Transverse colon (tissue), 4 donors: ENCODE results near the gene APOBEC3C. TPM values are rescaled to one million over a fixed set of nuclear protein-coding genes. Genes with fewer than 3 reads are reported as not detected.
"Not testable (repeated sequence)": the region's sequence is repeated elsewhere in the genome, so short reads cannot be mapped to it uniquely, and the experiment has no call there.

Source experiments
- DNase-seq: peaks from one replicate; pipeline ENCODE4 v3.0.0-alpha.2; 2019
- H3K27ac ChIP-seq, 4 donors: fragments of 200-600 bp; sonication (generic); 2 replicates each; pipeline ENCODE4 v1.5.1; 2016 to 2018; ENCODE audit warnings: inconsistent platforms in 4 of 4
- H3K27me3 ChIP-seq: fragments of 200-600 bp; sonication (generic); 2 replicates; pipeline ENCODE4 v1.5.1; 2017; ENCODE audit warnings: inconsistent platforms
- H3K36me3 ChIP-seq, 4 donors: fragments of 200-600 bp; sonication (generic); 2 replicates each; pipeline ENCODE4 v1.5.1; 2017 to 2019; ENCODE audit warnings: inconsistent platforms in 4 of 4
- H3K4me1 ChIP-seq, 4 donors: fragments of 200-600 bp; sonication (generic); 2 replicates each; pipeline ENCODE4 v1.5.1; 2017 to 2020; ENCODE audit warnings: inconsistent platforms in 4 of 4
- H3K4me3 ChIP-seq, 4 donors: fragments of 200-600 bp; sonication (generic); 1 replicate in 1 of 4; 2 replicates in 3 of 4; pipeline versions ENCODE4 v1.5.1 to v1.6.1; 2017 to 2019; ENCODE audit warnings: inconsistent platforms in 4 of 4
- H3K9me3 ChIP-seq, 2 donors: fragments of 200-600 bp; sonication (generic); 2 replicates each; pipeline ENCODE4 v1.5.1; 2017 to 2019; ENCODE audit warnings: inconsistent platforms in 2 of 2
- CTCF ChIP-seq, 5 experiments: fragments of 200-600 bp in 3 of 5; fragments of 450-650 bp in 2 of 5; sonication (generic) in 3 of 5; IDR thresholded peaks; 1 replicate in 2 of 5; 2 replicates in 3 of 5; pipeline ENCODE4 v1.5.1; 2016 to 2017; ENCODE audit warnings: antibody characterized with exemption in 5 of 5, inconsistent platforms in 3 of 5, mild to moderate bottlenecking in 2 of 5, moderate library complexity in 1 of 5
- EP300 ChIP-seq: sonication (generic); formaldehyde crosslinking; IDR thresholded peaks from one replicate; pipeline ENCODE4 v1.6.1; 2017; ENCODE audit warnings: antibody characterized with exemption, low read depth
- POLR2A ChIP-seq: fragments of 450-650 bp; IDR thresholded peaks from one replicate; pipeline ENCODE4 v1.6.1; 2016; ENCODE audit warnings: antibody characterized with exemption, mild to moderate bottlenecking, moderate library complexity
- POLR2AphosphoS5 ChIP-seq, 3 donors: sonication (generic); formaldehyde crosslinking; IDR thresholded peaks; one replicate each; pipeline ENCODE4 v1.6.1; 2016; ENCODE audit warnings: antibody characterized with exemption in 3 of 3
- WGBS, 2 donors: methylation state at CpG; one replicate each; pipeline ENCODE4 v1.1.5; 2018; ENCODE audit warnings: low coverage in 1 of 2; 5-methylcytosine and 5-hydroxymethylcytosine counted together
- in situ Hi-C, 4 donors: fragments of 200-750 bp; cut with MboI; loops; one replicate each; pipeline versions ENCODE4 v1.15.0 to v1.15.1; 2017; ENCODE audit warnings: low sequenced_read_pairs in 3 of 4, low pct_ligation_motif_present in 1 of 4, low pct_unique_long_range_greater_than_20kb in 1 of 4
- intact Hi-C: fragments of 100-400 bp; cut with DNase I; formaldehyde crosslinking; loops from one replicate; pipeline ENCODE4 v1.15.1; 2023; ENCODE audit warnings: low total_unique reads
- total RNA-seq, 4 donors: library from RNA; depleted of rRNA; stranded (reverse); fragments of >200 nt; gene quantifications; one replicate each; pipeline ENCODE4 v1.1.0, GENCODE V29; 2016

The APOBEC3C gene
- total RNA-seq, 4 donors from 2014 or later = 1.2 to 9.1 (median 7.5) TPM

DNA sequence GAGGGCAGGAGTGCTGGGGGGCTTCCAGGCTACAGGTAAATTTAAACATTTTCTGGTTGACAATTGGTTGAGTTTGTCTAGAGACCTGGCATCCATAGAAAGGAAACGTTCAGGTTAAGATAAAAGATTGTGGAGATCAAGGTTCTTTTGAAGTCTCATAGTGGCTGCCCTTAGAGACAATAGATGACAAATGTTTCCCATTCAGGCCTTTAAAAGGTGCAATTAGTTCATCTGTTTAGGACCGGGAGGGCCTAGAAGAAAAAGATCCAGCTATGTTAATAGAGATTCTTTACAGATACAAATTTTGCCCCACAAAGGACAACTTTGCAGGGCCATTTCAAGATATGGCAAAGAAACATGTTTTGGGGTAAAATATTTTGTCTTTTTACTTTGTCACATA lies 23.0 kb downstream of the APOBEC3C start:
- H3K27ac ChIP-seq, DNase-seq, in situ Hi-C loops, intact Hi-C loops, H3K36me3 ChIP-seq, H3K27me3 ChIP-seq, H3K9me3 ChIP-seq, H3K4me3 ChIP-seq: not testable (repeated sequence)
- 43 to 48% methylated on average over 2 of the region's 2 CpGs for WGBS, 2 donors
- H3K4me1 ChIP-seq = peaks cover 7 to 15% (median 9%) of the 10 kb centered on the region in 4 donors

GRCh38 chr22:39039306-39040126 lies 25.5 kb downstream of the APOBEC3C start:
- H3K4me1 ChIP-seq = peaks cover 7 to 15% (median 9%) of the 10 kb centered on the region in 4 donors
- 90 to 92% methylated on average over 16 to 19 of the region's 19 CpGs for WGBS, 2 donors
- intact Hi-C loops (no loop called here), in situ Hi-C loops (no loop called here)
- H3K27ac ChIP-seq = peak overlapping the region; percentile 85 to 97 (median 92)
- H3K36me3 ChIP-seq = no peaks in the 10 kb centered on the region
- TF ChIP-seq EP300 (no peak), POLR2A (no peak), CTCF (IDR thresholded peaks at IDR 0.05) (no peak), POLR2AphosphoS5 (IDR thresholded peaks at IDR 0.05) (no peak)
- peak overlapping the region in 1 of 4 donors; percentile 60 for H3K4me3 ChIP-seq
- H3K9me3 ChIP-seq = no peaks in the 10 kb centered on the region
- no peak for DNase-seq
- H3K27me3 ChIP-seq = no peaks in the 10 kb centered on the region

DNA sequence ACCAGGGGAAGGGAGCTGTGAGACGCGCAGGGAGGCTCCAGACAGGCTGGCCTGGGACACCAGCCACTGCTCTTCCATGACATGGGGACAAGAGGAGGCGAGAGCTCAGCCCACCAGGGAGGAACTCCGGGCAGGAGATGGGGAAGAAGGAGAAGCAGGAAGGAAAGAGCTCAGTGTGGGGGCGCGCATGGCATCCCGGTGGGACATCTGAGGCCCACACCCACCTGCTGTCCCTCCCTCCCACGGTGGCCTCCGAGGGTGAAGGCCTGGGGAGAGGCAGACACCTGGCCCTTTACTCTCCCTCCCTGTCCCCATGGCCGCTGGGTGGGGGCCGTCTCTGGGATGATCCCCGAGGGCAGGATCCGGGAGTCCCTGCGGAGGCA lies 26.1 kb downstream of the APOBEC3C start:
- H3K27me3 ChIP-seq, in situ Hi-C loops, H3K9me3 ChIP-seq, intact Hi-C loops, H3K36me3 ChIP-seq, DNase-seq: not testable (repeated sequence)
- Histone ChIP-seq H3K4me1 (peaks cover 7 to 15% (median 9%) of the 10 kb centered on the region in 4 donors), H3K4me3 (peak overlapping the region in 3 of 4 donors; percentile 50 to 74 (median 60)), H3K27ac (peak overlapping the region; percentile 85 to 97 (median 92))
- 30% methylated on average over 10 of the region's 14 CpGs; no CpG with 5 or more reads in 1 of the 2 donors for WGBS, 2 donors

GRCh38 chr22:39040538-39041296 lies 26.7 kb downstream of the APOBEC3C start, which contains the start of gene APOBEC3F:
TSS of gene APOBEC3F (plus strand) at chr22:39040864. CDS start at chr22:39040961, 97 bp downstream.
- peak within 1 kb of the TSS; percentile 50 to 74 (median 65) for H3K4me3 ChIP-seq
- peak; percentile 68 for DNase-seq
- intact Hi-C loops, H3K9me3 ChIP-seq, in situ Hi-C loops, H3K27me3 ChIP-seq, H3K36me3 ChIP-seq: not testable (repeated sequence)
- peaks cover 7 to 15% (median 9%) of the 10 kb centered on the region in 4 donors for H3K4me1 ChIP-seq
- H3K27ac ChIP-seq = peak within 1 kb of the TSS; percentile 85 to 97 (median 92)
- peak in 1 of 5 experiments; percentile 15 for TF ChIP-seq CTCF (IDR thresholded peaks at IDR 0.05)
- TF ChIP-seq POLR2AphosphoS5 (IDR thresholded peaks at IDR 0.05) = peak in 2 of 3 donors; percentile 32 to 40
- peak; percentile 67 for TF ChIP-seq POLR2A
- 0% methylated on average over 20 of the region's 21 CpGs; no CpG with 5 or more reads in 1 of the 2 donors for WGBS, 2 donors

GRCh38 chr22:39041908-39042307 lies 27.9 kb downstream of the APOBEC3C start:
- H3K27ac ChIP-seq = peak overlapping the region in 1 of 4 donors; percentile 96
- H3K27me3 ChIP-seq = no peaks in the 10 kb centered on the region
- no peaks in the 10 kb centered on the region for H3K9me3 ChIP-seq
- H3K36me3 ChIP-seq = no peaks in the 10 kb centered on the region
- intact Hi-C loops = no loop called here
- peaks cover 7 to 15% (median 9%) of the 10 kb centered on the region in 4 donors for H3K4me1 ChIP-seq
- WGBS, 2 donors = 95 to 100% methylated on average over 3 to 7 of the region's 7 CpGs
- in situ Hi-C loops = no loop called here
- no peak for DNase-seq
- no peak overlapping the region for H3K4me3 ChIP-seq
- TF ChIP-seq POLR2AphosphoS5 (IDR thresholded peaks at IDR 0.05) (no peak), EP300 (no peak), CTCF (IDR thresholded peaks at IDR 0.05) (no peak), POLR2A (no peak)

- H3K36me3 ChIP-seq, H3K9me3 ChIP-seq, H3K4me3 ChIP-seq, intact Hi-C loops, H3K27ac ChIP-seq, DNase-seq, H3K27me3 ChIP-seq, in situ Hi-C loops: not testable (repeated sequence)
- 92 to 97% methylated on average over 5 to 18 of the region's 18 CpGs for WGBS, 2 donors
- H3K4me1 ChIP-seq = peaks cover 7 to 15% (median 9%) of the 10 kb centered on the region in 4 donors
These were observed 29.0 kb downstream of the APOBEC3C start for GRCh38 chr22:39043063-39043462.

GRCh38 chr22:39045136-39045535 lies 31.1 kb downstream of the APOBEC3C start:
- in situ Hi-C loops, H3K36me3 ChIP-seq, intact Hi-C loops, H3K9me3 ChIP-seq, H3K27ac ChIP-seq, H3K27me3 ChIP-seq, DNase-seq, H3K4me3 ChIP-seq: not testable (repeated sequence)
- H3K4me1 ChIP-seq = peaks cover 7 to 12% (median 8%) of the 10 kb centered on the region in 4 donors
- WGBS, 2 donors = 89% methylated on average over 14 of the region's 14 CpGs; no CpG with 5 or more reads in 1 of the 2 donors
